ENCODE results near the gene PSRC1. TPM values are rescaled to one million over a fixed set of nuclear protein-coding genes. Genes with fewer than 3 reads are reported as not detected.
A peak's percentile ranks its signal among the peaks of the same experiment; 100 is the strongest.
"Not testable (repeated sequence)": the region's sequence is repeated elsewhere in the genome, so short reads cannot be mapped to it uniquely, and the experiment has no call there.

PSRC1 gene
- total RNA-seq, 6 experiments from 2014 or later = 0.70 to 3.4 (median 1.5) TPM

DNA sequence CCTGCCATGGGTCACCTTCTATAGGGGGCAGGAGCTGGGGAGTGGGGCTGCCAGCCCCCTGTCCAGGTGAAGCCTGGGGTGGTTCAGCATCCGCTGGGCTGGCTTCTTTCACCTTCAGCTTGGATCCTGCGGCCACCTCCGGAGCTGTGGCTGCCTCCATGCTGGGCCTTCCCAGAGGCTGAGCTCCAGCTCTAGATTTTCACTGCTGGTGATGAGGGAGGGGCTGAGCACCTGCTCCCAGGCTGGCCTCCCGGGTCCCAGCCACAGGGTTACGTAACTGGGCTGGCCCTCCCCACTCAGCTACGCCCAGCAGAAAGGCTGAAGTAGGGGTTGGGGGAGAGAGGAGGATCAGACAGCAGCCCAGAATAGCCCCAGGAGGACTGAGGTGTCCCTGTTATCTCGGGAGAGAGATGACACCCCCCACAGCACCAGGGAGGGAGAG is 23.9 kb upstream of the PSRC1 start, which contains the start of gene MYBPHL:
Gene MYBPHL, minus strand, starts transcription at position 180 of the 442 bp plus-strand sequence. Its CDS starts 20 bp downstream, at position 160.
- Histone ChIP-seq H3K27me3 (no peaks in the 10 kb centered on the region), H3K4me1 (peaks cover 0 to 11% (median 4%) of the 10 kb centered on the region in 4 donors), H3K27ac (no peak within 1 kb of the TSS), H3K36me3 (no peaks in the 10 kb centered on the region), H3K9me3 (no peaks in the 10 kb centered on the region), H3K4me3 (no peak within 1 kb of the TSS)
- DNase-seq (no peak), ATAC-seq (no peak)
- no peak for TF ChIP-seq POLR2A (IDR thresholded peaks at IDR 0.05)
- TF ChIP-seq, protein P1, sequence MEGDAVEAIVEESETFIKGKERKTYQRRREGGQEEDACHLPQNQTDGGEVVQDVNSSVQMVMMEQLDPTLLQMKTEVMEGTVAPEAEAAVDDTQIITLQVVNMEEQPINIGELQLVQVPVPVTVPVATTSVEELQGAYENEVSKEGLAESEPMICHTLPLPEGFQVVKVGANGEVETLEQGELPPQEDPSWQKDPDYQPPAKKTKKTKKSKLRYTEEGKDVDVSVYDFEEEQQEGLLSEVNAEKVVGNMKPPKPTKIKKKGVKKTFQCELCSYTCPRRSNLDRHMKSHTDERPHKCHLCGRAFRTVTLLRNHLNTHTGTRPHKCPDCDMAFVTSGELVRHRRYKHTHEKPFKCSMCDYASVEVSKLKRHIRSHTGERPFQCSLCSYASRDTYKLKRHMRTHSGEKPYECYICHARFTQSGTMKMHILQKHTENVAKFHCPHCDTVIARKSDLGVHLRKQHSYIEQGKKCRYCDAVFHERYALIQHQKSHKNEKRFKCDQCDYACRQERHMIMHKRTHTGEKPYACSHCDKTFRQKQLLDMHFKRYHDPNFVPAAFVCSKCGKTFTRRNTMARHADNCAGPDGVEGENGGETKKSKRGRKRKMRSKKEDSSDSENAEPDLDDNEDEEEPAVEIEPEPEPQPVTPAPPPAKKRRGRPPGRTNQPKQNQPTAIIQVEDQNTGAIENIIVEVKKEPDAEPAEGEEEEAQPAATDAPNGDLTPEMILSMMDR (IDR thresholded peaks at IDR 0.05) = no peak
- no CpG with 5 or more reads among the region's 7 CpGs for WGBS (ENCODE audit: insufficient coverage, low coverage, low lambda C conversion rate, missing lambda C conversion rate)
- intact Hi-C loops (cut with DNase I) = no loop called here

DNA sequence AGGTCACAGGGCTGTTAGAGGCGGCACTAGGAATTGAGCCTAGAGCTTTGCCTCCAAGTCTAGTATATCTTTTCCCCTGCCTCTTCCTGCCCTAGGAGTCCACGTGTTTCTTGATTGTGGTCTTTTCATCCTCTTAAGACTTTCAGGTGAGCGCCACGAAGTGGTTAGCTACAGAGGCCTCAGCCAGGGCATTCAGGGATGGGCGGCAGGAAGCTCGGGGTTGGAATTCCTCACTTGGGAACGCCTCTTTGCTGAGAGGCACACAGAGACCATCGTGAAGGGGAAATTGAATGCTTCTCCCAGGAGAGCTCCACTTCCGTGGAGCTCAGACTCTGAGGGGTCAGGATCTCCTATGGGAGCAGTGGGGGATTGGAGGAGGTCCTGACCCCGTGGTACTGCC is 23.0 kb upstream of the PSRC1 start:
- H3K27ac ChIP-seq; intact Hi-C loops (cut with DNase I); DNase-seq; ATAC-seq; H3K36me3 ChIP-seq; H3K4me3 ChIP-seq; H3K27me3 ChIP-seq; H3K9me3 ChIP-seq: not testable (repeated sequence)
- 87% methylated on average over 7 of the region's 10 CpGs for WGBS (ENCODE audit: insufficient coverage, low coverage, low lambda C conversion rate, missing lambda C conversion rate)
- H3K4me1 ChIP-seq = peaks cover 0 to 11% (median 4%) of the 10 kb centered on the region in 4 donors

DNA sequence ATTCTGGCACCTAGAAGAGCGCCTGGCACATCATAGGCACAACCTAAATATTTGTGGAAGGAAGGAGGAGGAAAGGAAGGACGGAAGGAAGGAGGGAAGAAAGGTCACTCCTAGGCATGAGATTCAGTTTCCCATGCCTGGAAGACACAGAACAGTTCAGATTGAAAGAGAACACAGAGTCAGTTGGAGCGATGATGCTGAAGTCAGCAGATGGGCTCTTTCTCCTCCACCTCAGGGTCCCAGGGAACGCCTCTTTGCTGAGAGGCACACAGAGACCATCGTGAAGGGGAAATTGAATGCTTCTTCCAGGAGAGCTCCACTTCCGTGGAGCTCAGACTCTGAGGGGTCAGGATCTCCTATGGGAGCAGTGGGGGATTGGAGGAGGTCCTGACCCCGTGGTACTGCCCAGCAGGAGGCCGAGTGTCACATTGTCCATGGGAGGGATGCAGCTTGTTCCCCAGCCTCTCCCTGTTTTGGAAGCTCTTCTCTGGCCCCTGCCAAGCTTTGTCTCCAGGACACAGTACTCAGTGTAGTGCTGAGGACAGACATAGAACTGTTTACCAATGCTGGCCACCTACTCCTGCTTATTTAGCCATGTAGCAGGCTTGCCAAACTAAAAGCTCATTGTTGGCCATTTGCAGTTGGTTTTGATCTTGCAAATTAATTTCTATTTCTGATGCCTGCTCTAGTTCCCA is 21.4 kb upstream of the PSRC1 start:
- 65% methylated on average over 6 of the region's 8 CpGs for WGBS (ENCODE audit: insufficient coverage, low coverage, low lambda C conversion rate, missing lambda C conversion rate)
- no peak overlapping the region for H3K27ac ChIP-seq

DNA sequence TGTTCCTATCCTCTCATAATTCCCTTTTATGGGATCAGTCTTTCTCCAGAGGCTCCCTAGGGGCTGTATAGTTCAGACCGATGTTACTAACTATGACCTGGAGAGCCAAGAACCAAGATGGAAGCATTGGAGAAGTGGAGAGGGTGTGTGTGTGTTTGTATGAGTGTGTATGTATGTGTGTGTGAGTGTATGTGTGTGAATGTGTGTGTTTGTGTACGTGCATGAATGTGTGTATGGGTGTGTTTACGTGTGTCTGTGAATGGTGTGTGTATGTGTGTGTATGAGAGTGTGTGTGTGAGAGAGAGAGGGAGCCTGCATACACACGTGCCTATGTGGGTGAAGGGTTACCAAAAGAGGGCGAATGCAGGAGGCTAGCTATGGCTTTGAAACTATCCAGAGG is 18.9 kb upstream of the PSRC1 start:
- Histone ChIP-seq H3K9me3 (no peaks in the 10 kb centered on the region), H3K27me3 (no peaks in the 10 kb centered on the region), H3K4me3 (no peak overlapping the region), H3K27ac (no peak overlapping the region), H3K4me1 (no peaks in the 10 kb centered on the region), H3K36me3 (no peaks in the 10 kb centered on the region)
- intact Hi-C loops (cut with DNase I) = no loop called here
- 76% methylated on average over 5 of the region's 5 CpGs for WGBS (ENCODE audit: insufficient coverage, low coverage, low lambda C conversion rate, missing lambda C conversion rate)
- ATAC-seq = no peak
- DNase-seq = no peak
- no peak for TF ChIP-seq POLR2A (IDR thresholded peaks at IDR 0.05)
- TF ChIP-seq, protein P1 (IDR thresholded peaks at IDR 0.05) = no peak

More for the DNA sequence above, 21.4 kb upstream of the PSRC1 start:
- intact Hi-C loops (cut with DNase I) = no loop called here
- no peak overlapping the region for H3K4me3 ChIP-seq
- no peaks in the 10 kb centered on the region for H3K36me3 ChIP-seq
- no peak for DNase-seq
- ATAC-seq = peak in 1 of 4 donors; percentile 39
- H3K9me3 ChIP-seq = no peaks in the 10 kb centered on the region
- TF ChIP-seq, protein P1 (IDR thresholded peaks at IDR 0.05) = no peak
- no peak for TF ChIP-seq POLR2A (IDR thresholded peaks at IDR 0.05)
- peaks cover 0 to 7% (median under 1%) of the 10 kb centered on the region in 4 donors for H3K4me1 ChIP-seq
- no peaks in the 10 kb centered on the region for H3K27me3 ChIP-seq

DNA sequence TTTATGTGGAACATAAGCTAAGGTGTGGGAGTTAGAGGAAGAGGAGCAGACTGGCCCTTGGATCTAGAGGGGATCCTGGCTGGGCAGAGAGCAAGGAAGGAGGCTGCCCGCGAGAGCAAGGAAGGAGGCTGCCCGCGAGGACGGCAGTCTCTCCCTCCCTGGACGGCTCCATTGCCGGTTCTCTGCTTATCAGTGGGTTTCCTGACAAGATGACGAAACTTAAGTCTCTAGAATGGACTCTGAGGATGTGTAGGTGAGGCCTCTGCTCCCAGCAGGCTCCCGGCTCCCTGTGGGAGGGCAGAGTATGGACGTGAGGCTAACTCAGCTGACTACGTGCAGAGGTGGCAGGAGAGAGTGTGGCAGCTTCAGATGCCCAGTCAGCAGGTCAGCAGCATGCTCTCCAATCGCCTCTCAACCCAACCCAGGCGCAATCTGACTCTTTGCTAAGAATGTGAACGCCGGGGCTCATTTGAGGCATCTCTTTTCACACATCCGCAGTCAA is 17.8 kb upstream of the PSRC1 start:
- Histone ChIP-seq H3K27me3 (no peaks in the 10 kb centered on the region), H3K4me3 (no peak overlapping the region), H3K4me1 (no peaks in the 10 kb centered on the region), H3K36me3 (no peaks in the 10 kb centered on the region), H3K27ac (no peak overlapping the region), H3K9me3 (no peaks in the 10 kb centered on the region)
- 79% methylated on average over 8 of the region's 16 CpGs for WGBS (ENCODE audit: insufficient coverage, low coverage, low lambda C conversion rate, missing lambda C conversion rate)
- no peak for TF ChIP-seq POLR2A (IDR thresholded peaks at IDR 0.05)
- TF ChIP-seq, protein P1 (IDR thresholded peaks at IDR 0.05) = no peak
- DNase-seq (no peak), ATAC-seq (peak in 2 of 4 donors; percentile 13 to 29)
- intact Hi-C loops (cut with DNase I) = no loop called here

Data from right lobe of liver (tissue), 6 donors.